Neuronal stem cell (in vitro differentiated cells): Measurements from ENCODE around the gene KRT84.
A peak's percentile ranks its signal among the peaks of the same experiment; 100 is the strongest.

Source experiments
- DNase-seq: peaks from one replicate; pipeline ENCODE4 v3.0.0-alpha.2; 2013; ENCODE audit warnings: low spot score
- H2AFZ ChIP-seq: one replicate; pipeline ENCODE4 v1.6.1; 2013; ENCODE audit warnings: mild to moderate bottlenecking, low read length, inconsistent platforms
- H2AK5ac ChIP-seq: 2 replicates; pipeline ENCODE4 v1.6.1; 2013; ENCODE audit warnings: low read depth, mild to moderate bottlenecking, inconsistent platforms, low read length, moderate library complexity, mixed read lengths
- H2BK120ac ChIP-seq: 2 replicates; pipeline ENCODE4 v1.6.1; 2013; ENCODE audit warnings: low read depth, mild to moderate bottlenecking, inconsistent platforms, low read length, moderate library complexity, mixed read lengths
- H2BK12ac ChIP-seq: one replicate; pipeline ENCODE4 v1.6.1; 2013; ENCODE audit warnings: low read length, inconsistent platforms
- H2BK15ac ChIP-seq: 2 replicates; pipeline ENCODE4 v1.6.1; 2013; ENCODE audit warnings: mild to moderate bottlenecking, low read length, inconsistent platforms, mixed read lengths
- H2BK5ac ChIP-seq: one replicate; pipeline ENCODE4 v1.6.1; 2013; ENCODE audit warnings: inconsistent platforms, mild to moderate bottlenecking, low read length, moderate library complexity
- H3K14ac ChIP-seq: one replicate; pipeline ENCODE4 v1.6.1; 2013; ENCODE audit warnings: low read length, inconsistent platforms
- H3K18ac ChIP-seq: 2 replicates; pipeline ENCODE4 v1.6.1; 2013; ENCODE audit warnings: low read length, inconsistent platforms
- H3K23ac ChIP-seq: 2 replicates; pipeline ENCODE4 v1.6.1; 2013; ENCODE audit warnings: low read depth, mild to moderate bottlenecking, mixed read lengths, low read length, inconsistent platforms; ENCODE audit not compliant: poor library complexity
- H3K27ac ChIP-seq: replicated peaks from 3 replicates; pipeline ENCODE4 v1.5.1; 2013; ENCODE audit warnings: low read length, inconsistent platforms
- H3K27me3 ChIP-seq, 3 experiments: 2 replicates each; pipeline ENCODE4 v1.6.1; 2013; ENCODE audit warnings: low read length in 3 of 3, mild to moderate bottlenecking in 2 of 3, inconsistent platforms in 1 of 3, low read depth in 1 of 3, mixed read lengths in 1 of 3, moderate library complexity in 1 of 3; ENCODE audit not compliant: control insufficient read depth in 3 of 3, insufficient read depth in 3 of 3
- H3K36me3 ChIP-seq, 2 donors: replicated peaks in 1 of 2; 2 replicates each; pipeline ENCODE4 v1.6.1; 2013; ENCODE audit warnings: low read length in 2 of 2; ENCODE audit not compliant: control insufficient read depth in 2 of 2, insufficient read depth in 2 of 2
- H3K4ac ChIP-seq: 2 replicates; pipeline ENCODE4 v1.6.1; 2013; ENCODE audit warnings: inconsistent platforms, mild to moderate bottlenecking, low read length, moderate library complexity
- H3K4me1 ChIP-seq, 2 donors: 1 replicate in 1 of 2; 2 replicates in 1 of 2; pipeline ENCODE4 v1.6.1; 2013; ENCODE audit warnings: low read length in 2 of 2, low read depth in 1 of 2; ENCODE audit not compliant: control insufficient read depth in 2 of 2, insufficient read depth in 1 of 2
- H3K4me2 ChIP-seq: one replicate; pipeline ENCODE4 v1.6.1; 2013; ENCODE audit warnings: mild to moderate bottlenecking, low read length, inconsistent platforms; ENCODE audit not compliant: insufficient read depth, poor library complexity, severe bottlenecking
- H3K4me3 ChIP-seq, 2 donors: 2 replicates each; pipeline ENCODE4 v1.5.1; 2013; ENCODE audit warnings: low read length in 2 of 2, mild to moderate bottlenecking in 2 of 2, inconsistent platforms in 1 of 2, moderate library complexity in 1 of 2
- H3K79me1 ChIP-seq: one replicate; pipeline ENCODE4 v1.6.1; 2013; ENCODE audit warnings: low read depth, mild to moderate bottlenecking, inconsistent platforms, low read length, moderate library complexity
- H3K9ac ChIP-seq: one replicate; pipeline ENCODE4 v1.6.1; 2013; ENCODE audit warnings: mild to moderate bottlenecking, low read depth, low read length, inconsistent platforms; ENCODE audit not compliant: poor library complexity
- H3K9me3 ChIP-seq, 2 donors: replicated peaks in 1 of 2; 2 replicates each; pipeline versions ENCODE3 to v1.6.1; 2013; ENCODE audit warnings: low read length in 2 of 2, mild to moderate bottlenecking in 2 of 2, inconsistent platforms in 1 of 2, low read depth in 1 of 2, mixed read lengths in 1 of 2, moderate library complexity in 1 of 2; ENCODE audit not compliant: control insufficient read depth in 2 of 2, insufficient read depth in 1 of 2
- H4K8ac ChIP-seq: one replicate; pipeline ENCODE4 v1.6.1; 2013; ENCODE audit warnings: low read depth, mild to moderate bottlenecking, inconsistent platforms, low read length, moderate library complexity
- H4K91ac ChIP-seq: one replicate; pipeline ENCODE4 v1.6.1; 2013; ENCODE audit warnings: low read length, low read depth, mild to moderate bottlenecking, inconsistent platforms; ENCODE audit not compliant: poor library complexity
- WGBS, 2 donors: extraction: QIAGEN DNeasy Blood & Tissue Kit; methylation state at CpG; one replicate each; pipeline ENCODE4 v1.1.7; 2013; ENCODE audit warnings: missing lambda C conversion rate in 2 of 2, mixed read lengths in 1 of 2; ENCODE audit not compliant: insufficient read length in 2 of 2, insufficient replicate concordance in 1 of 2; ENCODE audit errors: extremely low coverage in 2 of 2; 5-methylcytosine and 5-hydroxymethylcytosine counted together

Gene KRT84

DNA sequence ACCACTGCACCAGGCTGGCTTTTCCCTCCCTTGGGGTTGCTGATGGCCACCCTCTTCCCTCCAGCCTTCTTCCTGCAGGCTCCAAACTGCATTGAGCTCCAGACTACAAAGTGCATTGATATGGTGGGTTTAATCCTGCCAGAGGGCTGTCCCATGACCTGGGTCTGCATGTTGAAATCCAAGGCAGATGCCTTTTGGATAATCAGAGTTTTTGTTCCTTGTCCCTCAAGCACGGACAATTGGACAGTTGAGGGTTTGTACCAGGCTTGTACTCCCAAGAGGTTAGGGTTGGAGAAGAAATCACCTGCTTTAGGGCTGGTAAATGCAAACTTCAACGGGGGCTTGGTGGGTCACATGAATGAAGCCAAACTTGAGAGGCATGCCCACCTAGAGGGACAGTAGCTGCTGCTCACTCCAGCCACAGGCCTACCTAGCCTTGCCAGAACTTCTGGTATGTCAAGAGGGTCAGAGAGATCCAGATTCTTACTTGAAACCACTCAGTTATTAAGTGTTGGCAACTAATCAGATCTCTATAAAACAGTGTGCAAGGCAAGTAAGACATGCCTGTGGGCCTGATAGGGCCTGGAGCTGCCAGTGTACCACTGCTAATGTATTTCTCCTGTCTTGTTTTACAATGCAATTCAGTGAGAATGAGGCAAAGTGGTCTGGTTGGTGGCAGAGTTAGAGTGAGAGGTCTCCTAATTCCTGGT lies 42.5 kb downstream of the KRT84 start:
- no peak overlapping the region for H4K8ac ChIP-seq
- no peak overlapping the region for H2BK5ac ChIP-seq
- no peak overlapping the region for H2AK5ac ChIP-seq
- H3K23ac ChIP-seq: no peak overlapping the region
- H2BK120ac ChIP-seq: no peak overlapping the region
- no peak overlapping the region for H2BK15ac ChIP-seq
- no peak overlapping the region for H2AFZ ChIP-seq
- no CpG with 5 or more reads among the region's 2 CpGs for WGBS, 2 donors
- H3K4ac ChIP-seq: no peak overlapping the region
- H3K14ac ChIP-seq: no peak overlapping the region
- no peak overlapping the region for H2BK12ac ChIP-seq
- H3K18ac ChIP-seq: no peak overlapping the region
- no peak overlapping the region for H3K9ac ChIP-seq
- H3K4me1 ChIP-seq: peaks cover 0 to 2% of the 10 kb centered on the region in 2 donors
- H3K27ac ChIP-seq: no peak overlapping the region
- H3K36me3 ChIP-seq: no peaks in the 10 kb centered on the region
- H4K91ac ChIP-seq: no peak overlapping the region
- no peak overlapping the region for H3K4me3 ChIP-seq
- peaks cover 0 to 10% (median 0%) of the 10 kb centered on the region in 3 experiments for H3K27me3 ChIP-seq
- H3K79me1 ChIP-seq: no peaks in the 10 kb centered on the region
- no peak for DNase-seq
- no peaks in the 10 kb centered on the region for H3K9me3 ChIP-seq
- no peak overlapping the region for H3K4me2 ChIP-seq

DNA sequence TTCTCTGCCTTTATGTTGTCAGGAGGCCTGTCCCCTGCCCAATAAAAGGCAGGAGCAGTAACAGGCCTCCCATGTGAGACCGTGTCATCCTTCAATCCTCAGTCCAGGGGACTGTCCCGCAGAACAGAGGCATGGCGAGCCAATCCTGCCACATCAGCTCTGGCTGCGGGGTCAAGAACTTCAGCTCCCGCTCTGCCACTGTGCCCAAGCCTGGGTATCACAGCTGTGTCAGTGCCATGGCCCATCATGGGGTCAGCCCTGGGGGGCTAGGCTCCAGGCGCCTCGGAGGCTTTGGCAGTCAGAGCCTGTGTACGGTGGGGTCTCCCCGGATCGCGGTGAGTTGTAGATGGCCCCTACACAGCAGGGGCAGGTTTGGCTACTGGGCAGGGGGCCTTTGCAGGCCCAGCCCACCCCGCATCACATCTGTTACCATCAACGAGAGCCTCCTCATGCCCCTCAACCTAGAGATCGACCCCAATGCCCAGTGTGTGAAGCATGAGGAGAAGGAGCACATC lies 44.3 kb downstream of the KRT84 start:
- Histone ChIP-seq H3K18ac (no peak overlapping the region), H3K9me3 (no peaks in the 10 kb centered on the region), H2BK120ac (no peak overlapping the region), H2AK5ac (no peak overlapping the region), H3K79me1 (no peaks in the 10 kb centered on the region), H3K14ac (no peak overlapping the region), H3K4ac (no peak overlapping the region), H3K23ac (no peak overlapping the region), H3K36me3 (no peaks in the 10 kb centered on the region), H2BK15ac (no peak overlapping the region), H2BK5ac (no peak overlapping the region), H3K27me3 (peaks cover 0 to 4% (median 0%) of the 10 kb centered on the region in 3 experiments), H4K8ac (no peak overlapping the region), H3K9ac (no peak overlapping the region), H4K91ac (no peak overlapping the region), H3K4me3 (no peak overlapping the region), H2AFZ (no peak overlapping the region), H3K4me2 (no peak overlapping the region), H3K27ac (no peak overlapping the region), H3K4me1 (peaks cover 0 to 2% of the 10 kb centered on the region in 2 donors), H2BK12ac (no peak overlapping the region)
- no CpG with 5 or more reads among the region's 14 CpGs for WGBS, 2 donors
- DNase-seq: no peak

DNA sequence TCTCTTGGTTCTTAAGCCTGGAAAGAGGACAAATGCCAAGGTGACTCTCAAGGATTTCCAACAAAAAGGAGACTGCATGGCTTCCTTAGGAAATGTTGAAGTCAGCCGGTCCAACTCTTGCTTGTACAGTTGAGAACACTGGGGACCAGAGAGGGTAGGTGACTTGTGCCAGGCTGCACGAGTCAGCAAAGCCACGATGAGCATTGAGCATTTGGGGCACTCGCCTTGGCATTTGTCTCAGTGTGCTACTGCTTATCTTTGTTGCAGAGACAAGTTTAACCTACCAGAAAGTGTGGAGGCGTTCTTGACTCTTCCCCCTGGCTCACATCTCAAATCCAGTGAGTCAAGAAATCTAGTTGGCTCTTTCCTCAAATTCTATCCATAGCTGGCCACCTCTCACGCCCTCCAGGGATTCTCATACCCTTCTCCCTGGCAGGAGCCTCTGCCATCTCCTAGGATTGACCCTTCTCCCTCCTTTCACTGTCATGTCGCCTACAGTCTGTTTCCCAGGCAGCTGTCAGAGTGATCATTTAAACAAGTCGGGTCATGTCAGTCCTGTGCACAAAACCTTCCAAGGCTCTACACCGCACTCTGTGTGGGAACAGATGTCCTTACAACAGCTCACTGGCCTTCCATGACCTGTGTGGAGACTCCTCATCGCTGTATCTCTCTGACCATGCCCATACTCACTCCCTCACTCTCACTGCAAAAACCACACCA lies 47.1 kb downstream of the KRT84 start:
- peaks cover 0 to 3% of the 10 kb centered on the region in 2 donors for H3K9me3 ChIP-seq
- H3K4ac ChIP-seq: no peak overlapping the region
- H2BK5ac ChIP-seq: no peak overlapping the region
- no peak overlapping the region for H3K9ac ChIP-seq
- H2AFZ ChIP-seq: no peak overlapping the region
- H2AK5ac ChIP-seq: no peak overlapping the region
- peaks cover 0 to 4% (median 0%) of the 10 kb centered on the region in 3 experiments for H3K27me3 ChIP-seq
- H4K8ac ChIP-seq: no peak overlapping the region
- H3K4me3 ChIP-seq: no peak overlapping the region
- H2BK120ac ChIP-seq: no peak overlapping the region
- H3K36me3 ChIP-seq: no peaks in the 10 kb centered on the region
- H3K14ac ChIP-seq: no peak overlapping the region
- H2BK15ac ChIP-seq: no peak overlapping the region
- WGBS, 2 donors: no CpG with 5 or more reads among the region's 10 CpGs
- no peaks in the 10 kb centered on the region for H3K79me1 ChIP-seq
- H3K18ac ChIP-seq: no peak overlapping the region
- no peak overlapping the region for H2BK12ac ChIP-seq
- H3K23ac ChIP-seq: no peak overlapping the region
- H3K4me2 ChIP-seq: no peak overlapping the region
- H3K4me1 ChIP-seq: peaks cover 0 to 2% of the 10 kb centered on the region in 2 donors
- peak overlapping the region; percentile 26 for H4K91ac ChIP-seq
- no peak for DNase-seq
- no peak overlapping the region for H3K27ac ChIP-seq

DNA sequence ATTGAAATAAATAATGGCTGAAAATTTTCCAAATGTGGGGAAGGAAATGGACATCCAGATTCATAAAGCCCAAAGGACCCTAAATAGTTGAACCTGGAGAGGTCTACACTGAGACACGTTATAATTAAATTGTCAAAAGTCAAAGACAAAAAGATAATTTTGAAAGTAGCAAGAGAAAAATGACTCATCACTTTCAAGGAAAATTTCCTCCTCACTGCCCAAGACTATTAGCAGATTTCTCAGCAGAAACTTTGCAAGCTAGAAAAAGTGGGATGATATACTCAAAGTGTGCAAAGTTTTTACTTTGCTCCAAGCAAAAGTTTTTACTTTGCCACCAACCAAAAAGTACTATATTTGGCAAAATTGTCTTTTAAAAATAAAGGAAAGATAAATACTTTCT lies 48.4 kb downstream of the KRT84 start:
- Histone ChIP-seq H2BK15ac (no peak overlapping the region), H3K4me1 (peaks cover 0 to 2% of the 10 kb centered on the region in 2 donors), H3K79me1 (no peaks in the 10 kb centered on the region), H3K4ac (no peak overlapping the region), H3K18ac (no peak overlapping the region), H3K36me3 (no peaks in the 10 kb centered on the region), H3K14ac (no peak overlapping the region), H2BK12ac (no peak overlapping the region), H3K4me3 (no peak overlapping the region), H4K8ac (no peak overlapping the region), H3K27ac (no peak overlapping the region), H2BK120ac (no peak overlapping the region), H2AFZ (no peak overlapping the region), H4K91ac (no peak overlapping the region), H3K9ac (no peak overlapping the region), H3K23ac (no peak overlapping the region), H3K27me3 (peaks cover 0 to 4% (median 0%) of the 10 kb centered on the region in 3 experiments), H2BK5ac (no peak overlapping the region), H2AK5ac (no peak overlapping the region), H3K4me2 (no peak overlapping the region), H3K9me3 (peaks cover 0 to 3% of the 10 kb centered on the region in 2 donors)
- WGBS, 2 donors: no CpG with 5 or more reads among the region's 1 CpG
- no peak for DNase-seq
